GM18526 (cell line): Measurements from ENCODE around the gene ANO4.

ENCODE experiments used
- POLR2A ChIP-seq: IDR thresholded peaks from 3 replicates; pipeline ENCODE4 v1.6.1; 2011; ENCODE audit not compliant: insufficient read length; ENCODE audit errors: extremely low read depth

Gene ANO4

GRCh38 chr12:100851637-100852036, 57.1 kb downstream of the ANO4 start:
- no peak for TF ChIP-seq POLR2A

- no peak for TF ChIP-seq POLR2A
Observed at GRCh38 chr12:100857418-100857817, 62.8 kb downstream of the ANO4 start.

- TF ChIP-seq POLR2A: no peak
Observed at GRCh38 chr12:100857971-100858370, 63.4 kb downstream of the ANO4 start.

GRCh38 chr12:100858656-100859055, 64.1 kb downstream of the ANO4 start:
- no peak for TF ChIP-seq POLR2A

- no peak for TF ChIP-seq POLR2A
Observed at GRCh38 chr12:100859063-100859627, 64.6 kb downstream of the ANO4 start.

GRCh38 chr12:100860611-100861010, 66.0 kb downstream of the ANO4 start:
- no peak for TF ChIP-seq POLR2A

- no peak for TF ChIP-seq POLR2A
Observed at GRCh38 chr12:100862676-100863075, 68.1 kb downstream of the ANO4 start.

- TF ChIP-seq POLR2A: no peak
Observed at GRCh38 chr12:100864366-100864765, 69.8 kb downstream of the ANO4 start.

GRCh38 chr12:100867639-100868393, 73.2 kb downstream of the ANO4 start:
- TF ChIP-seq POLR2A: no peak

GRCh38 chr12:100868487-100868886, 73.9 kb downstream of the ANO4 start:
- no peak for TF ChIP-seq POLR2A

GRCh38 chr12:100871195-100871734, 76.7 kb downstream of the ANO4 start:
- TF ChIP-seq POLR2A: no peak

- TF ChIP-seq POLR2A: no peak
Observed at GRCh38 chr12:100875156-100875555, 80.6 kb downstream of the ANO4 start.

- TF ChIP-seq POLR2A: no peak
Observed at GRCh38 chr12:100875771-100876170, 81.2 kb downstream of the ANO4 start.

GRCh38 chr12:100877776-100878175, 83.2 kb downstream of the ANO4 start:
- no peak for TF ChIP-seq POLR2A

GRCh38 chr12:100895192-100895591, 100.6 kb downstream of the ANO4 start:
- TF ChIP-seq POLR2A: no peak

GRCh38 chr12:100896192-100896591, 101.6 kb downstream of the ANO4 start:
- no peak for TF ChIP-seq POLR2A
